Loucy (cell line): Measurements from ENCODE around the gene TPI1.
"Not testable (repeated sequence)": the region's sequence is repeated elsewhere in the genome, so short reads cannot be mapped to it uniquely, and the experiment has no call there.

ENCODE experiments used
- H2AFZ ChIP-seq: fragments of 200-600 bp; sonication (generic); 2 replicates; pipeline ENCODE4 v1.6.0; 2016; ENCODE audit warnings: antibody characterized with exemption, mild to moderate bottlenecking, low read length, moderate library complexity
- H3F3A ChIP-seq: fragments of 200-600 bp; 2 replicates; pipeline ENCODE4 v1.6.0; 2016; ENCODE audit warnings: antibody characterized with exemption, low read depth, mild to moderate bottlenecking
- H3K27me3 ChIP-seq: fragments of 200-600 bp; sonication (generic); 2 replicates; pipeline ENCODE4 v1.6.1; 2014; ENCODE audit warnings: low read length, mild to moderate bottlenecking; ENCODE audit not compliant: insufficient read depth, poor library complexity, severe bottlenecking
- H3K36me3 ChIP-seq: fragments of 200-600 bp; sonication (generic); 2 replicates; pipeline ENCODE4 v1.6.1; 2016; ENCODE audit warnings: low read length; ENCODE audit not compliant: insufficient read depth
- H3K4me1 ChIP-seq: fragments of 200-600 bp; sonication (generic); 2 replicates; pipeline ENCODE4 v1.5.1; 2014; ENCODE audit warnings: low read length, mild to moderate bottlenecking; ENCODE audit not compliant: insufficient read depth, poor library complexity, severe bottlenecking
- H3K4me2 ChIP-seq: fragments of 200-600 bp; sonication (generic); 2 replicates; pipeline ENCODE4 v1.6.0; 2014; ENCODE audit warnings: antibody characterized with exemption, low read length, low read depth, mild to moderate bottlenecking; ENCODE audit not compliant: poor library complexity, severe bottlenecking
- H3K4me3 ChIP-seq: fragments of 200-600 bp; sonication (generic); 2 replicates; pipeline ENCODE4 v1.5.1; 2014; ENCODE audit warnings: low read length, mild to moderate bottlenecking, mixed read lengths; ENCODE audit not compliant: poor library complexity, severe bottlenecking
- H3K79me2 ChIP-seq: fragments of 200-600 bp; sonication (generic); 2 replicates; pipeline ENCODE4 v1.6.1; 2014; ENCODE audit warnings: low read length; ENCODE audit not compliant: insufficient read depth
- H3K9ac ChIP-seq: fragments of 200-600 bp; sonication (generic); 2 replicates; pipeline ENCODE4 v1.6.0; 2014; ENCODE audit warnings: mild to moderate bottlenecking, low read depth, low read length, moderate library complexity; ENCODE audit not compliant: poor library complexity, severe bottlenecking
- H3K9me2 ChIP-seq: fragments of 200-600 bp; sonication (generic); replicated peaks from 2 replicates; pipeline ENCODE4 v1.6.1; 2016; ENCODE audit warnings: low read depth, low read length, mixed read lengths
- H3K9me3 ChIP-seq: fragments of 200-600 bp; sonication (generic); 2 replicates; pipeline ENCODE4 v1.6.1; 2014; ENCODE audit warnings: mild to moderate bottlenecking, antibody characterized with exemption, low read length, low read depth; ENCODE audit not compliant: insufficient read depth
- H4K20me1 ChIP-seq: fragments of 200-600 bp; sonication (generic); 2 replicates; pipeline ENCODE4 v1.6.0; 2014; ENCODE audit warnings: antibody characterized with exemption, low read length, mild to moderate bottlenecking; ENCODE audit not compliant: insufficient read depth, poor library complexity, severe bottlenecking
- CTCF ChIP-seq: fragments of 200-600 bp; sonication (generic); conservative IDR thresholded peaks from 2 replicates; pipeline ENCODE4 v1.5.1; 2014; ENCODE audit warnings: mild to moderate bottlenecking, antibody characterized with exemption, low read length
- EZH2phosphoT487 ChIP-seq: fragments of 200-600 bp; IDR thresholded peaks from 2 replicates; pipeline ENCODE4 v1.6.1; 2018; ENCODE audit warnings: antibody characterized with exemption, mild to moderate bottlenecking, moderate library complexity, borderline replicate concordance

Gene TPI1

GRCh38 chr12:6887460-6887859, 20.1 kb downstream of the TPI1 start:
- no peak for TF ChIP-seq EZH2phosphoT487
- no peak for TF ChIP-seq CTCF
- Histone ChIP-seq H3K9me3 (no peaks in the 10 kb centered on the region), H3K36me3 (no peaks in the 10 kb centered on the region), H3K4me3 (no peak overlapping the region), H3K9ac (no peak overlapping the region), H3K4me1 (peaks cover 19% of the 10 kb centered on the region), H3K79me2 (peaks cover 10% of the 10 kb centered on the region; the same call in 1 of the 2 replicates), H2AFZ (no peak overlapping the region), H3K9me2 (no peaks in the 10 kb centered on the region), H3K27me3 (no peaks in the 10 kb centered on the region), H4K20me1 (no peaks in the 10 kb centered on the region), H3K4me2 (no peak overlapping the region), H3F3A (0 out of 2 replicates have a peak, but pooled peaks cover 2% of the 10 kb centered on the region)

GRCh38 chr12:6888360-6888759, 21.0 kb downstream of the TPI1 start:
- Histone ChIP-seq H3K9ac (no peak overlapping the region), H3K79me2 (peaks cover 10% of the 10 kb centered on the region; the same call in 1 of the 2 replicates), H3K4me3 (no peak overlapping the region), H3K27me3 (no peaks in the 10 kb centered on the region), H3F3A (0 out of 2 replicates have a peak, but pooled peaks cover 2% of the 10 kb centered on the region), H3K9me2 (no peaks in the 10 kb centered on the region), H3K9me3 (no peaks in the 10 kb centered on the region), H2AFZ (no peak overlapping the region), H4K20me1 (no peaks in the 10 kb centered on the region), H3K4me2 (no peak overlapping the region), H3K4me1 (peaks cover 20% of the 10 kb centered on the region), H3K36me3 (no peaks in the 10 kb centered on the region)
- TF ChIP-seq EZH2phosphoT487 (no peak), CTCF (no peak)

- H3F3A ChIP-seq, H3K4me3 ChIP-seq, H3K9me3 ChIP-seq, H3K9me2 ChIP-seq, H2AFZ ChIP-seq, H3K9ac ChIP-seq, H3K4me2 ChIP-seq, H3K36me3 ChIP-seq, H3K27me3 ChIP-seq, H4K20me1 ChIP-seq: not testable (repeated sequence)
- Histone ChIP-seq H3K79me2 (peaks cover 10% of the 10 kb centered on the region; the same call in 1 of the 2 replicates), H3K4me1 (peaks cover 20% of the 10 kb centered on the region)
These were observed 21.5 kb downstream of the TPI1 start for GRCh38 chr12:6888794-6889193.

- Histone ChIP-seq H3K4me2 (peak overlapping the region; percentile 71), H3K4me3 (peak overlapping the region; percentile 68), H3K4me1 (peaks cover 20% of the 10 kb centered on the region), H3K79me2 (peaks cover 10% of the 10 kb centered on the region; the same call in 1 of the 2 replicates), H3K9ac (peak overlapping the region; percentile 75)
- H3K9me3 ChIP-seq, H4K20me1 ChIP-seq, H3F3A ChIP-seq, H3K9me2 ChIP-seq, H3K27me3 ChIP-seq, H3K36me3 ChIP-seq, H2AFZ ChIP-seq: not testable (repeated sequence)
These were observed 22.6 kb downstream of the TPI1 start for GRCh38 chr12:6889775-6890573.
